Endothelial cell of umbilical vein (primary cell): ENCODE measurements around the gene VSIG4. TPM values are rescaled to one million over a fixed set of nuclear protein-coding genes. Genes with fewer than 3 reads are reported as not detected.

ENCODE experiments used
- BruUV-seq: library from RNA; stranded (reverse); fragments of 400-500 nt; replicated peaks from 2 replicates; lab custom pipeline; 2021; lab: Mats Ljungman, UMichigan
- CTCF ChIA-PET: fragments of 300-600, 350-600 bp; sonication (Branson Sonifier 250); formaldehyde crosslinking; loops from one replicate; lab custom pipeline; 2021; ENCODE audit warnings: antibody characterized with exemption, inconsistent platforms; lab: Charles Lee
- POLR2A ChIA-PET: fragments of 300-600, 350-600 bp; sonication (Branson Sonifier 250); formaldehyde crosslinking; loops from one replicate; lab custom pipeline; 2021; ENCODE audit warnings: antibody characterized with exemption, inconsistent platforms; lab: Charles Lee
- DNase-seq: peaks from one replicate; pipeline ENCODE4 v3.0.0-alpha.2; 2011; ENCODE audit warnings: low read depth, low spot score
- FAIRE-seq: peaks from 2 replicates; lab custom pipeline; 2011; peaks lifted over from hg19 to GRCh38; lab: Jason Lieb, UNC
- H2AFZ ChIP-seq: 2 replicates; pipeline ENCODE4 v1.6.0; 2012; ENCODE audit warnings: low read depth, low read length, control low read depth, inconsistent platforms
- H3K27ac ChIP-seq: 2 replicates; pipeline ENCODE4 v1.5.1; 2011; ENCODE audit warnings: low read depth, mild to moderate bottlenecking, control low read depth, low read length, moderate library complexity; ENCODE audit not compliant: insufficient read depth
- H3K27me3 ChIP-seq, 2 experiments: 2 replicates each; pipeline versions ENCODE4 v1.6.0 to v1.6.1; 2011; ENCODE audit warnings: low read length in 2 of 2, mixed read lengths in 1 of 2; ENCODE audit not compliant: control insufficient read depth in 2 of 2, insufficient read depth in 2 of 2
- H3K36me3 ChIP-seq, 2 experiments: 2 replicates in 1 of 2; 3 replicates in 1 of 2; pipeline ENCODE4 v1.5.1; 2011; ENCODE audit warnings: low read length in 2 of 2, mild to moderate bottlenecking in 1 of 2, moderate library complexity in 1 of 2; ENCODE audit not compliant: control insufficient read depth in 2 of 2, insufficient read depth in 2 of 2; ENCODE audit errors: extremely low read depth in 1 of 2
- H3K4me1 ChIP-seq: 3 replicates; pipeline ENCODE4 v1.5.1; 2011; ENCODE audit warnings: mild to moderate bottlenecking, low read length; ENCODE audit not compliant: control insufficient read depth, insufficient read depth; ENCODE audit errors: extremely low read depth
- H3K4me2 ChIP-seq: 2 replicates; pipeline ENCODE4 v1.6.1; 2011; ENCODE audit warnings: low read length, control low read depth, mixed read lengths; ENCODE audit not compliant: insufficient read depth
- H3K4me3 ChIP-seq, 3 experiments: fragments of 200-600 bp in 1 of 3; sonication (generic), shearing (Covaris generic) in 1 of 3; replicated peaks in 1 of 3; 2 replicates each; pipeline ENCODE4 v1.5.1; 2011 to 2016; ENCODE audit warnings: control low read depth in 3 of 3, low read length in 3 of 3, mild to moderate bottlenecking in 2 of 3, inconsistent platforms in 1 of 3, low read depth in 1 of 3, moderate library complexity in 1 of 3; ENCODE audit not compliant: insufficient read depth in 1 of 3
- H3K79me2 ChIP-seq: 2 replicates; pipeline ENCODE4 v1.6.0; 2012; ENCODE audit warnings: low read length, inconsistent platforms; ENCODE audit not compliant: control insufficient read depth, insufficient read depth
- H3K9ac ChIP-seq: replicated peaks from 2 replicates; pipeline ENCODE3; 2011; ENCODE audit warnings: low read length, control low read depth; ENCODE audit not compliant: insufficient read depth; ENCODE audit errors: extremely low read depth
- H3K9me1 ChIP-seq: replicated peaks from 3 replicates; pipeline ENCODE4 v1.6.0; 2011; ENCODE audit warnings: mild to moderate bottlenecking, low read length; ENCODE audit not compliant: control insufficient read depth, insufficient read depth; ENCODE audit errors: extremely low read depth
- H3K9me3 ChIP-seq: replicated peaks from 2 replicates; pipeline ENCODE4 v1.5.1; 2012; ENCODE audit warnings: low read length, inconsistent platforms; ENCODE audit not compliant: control insufficient read depth, insufficient read depth
- H4K20me1 ChIP-seq: replicated peaks from 2 replicates; pipeline ENCODE3; 2011; ENCODE audit warnings: mild to moderate bottlenecking, low read length; ENCODE audit not compliant: control insufficient read depth, insufficient read depth; ENCODE audit errors: extremely low read depth
- EZH2 ChIP-seq: IDR thresholded peaks from 2 replicates; pipeline ENCODE4 v1.6.1; 2012; ENCODE audit warnings: borderline replicate concordance, low read depth, mild to moderate bottlenecking, moderate library complexity, low read length, inconsistent platforms; ENCODE audit not compliant: severe bottlenecking
- FOS ChIP-seq: IDR thresholded peaks from 2 replicates; pipeline ENCODE4 v1.6.1; 2011; ENCODE audit warnings: mild to moderate bottlenecking, low read length, moderate library complexity, borderline replicate concordance; ENCODE audit not compliant: insufficient read depth
- GATA2 ChIP-seq: IDR thresholded peaks from 2 replicates; pipeline ENCODE4 v1.7.0; 2011; ENCODE audit warnings: low read depth, mild to moderate bottlenecking, moderate library complexity, mixed read lengths, low read length; ENCODE audit not compliant: insufficient read length, insufficient read depth
- JUN ChIP-seq: IDR thresholded peaks from 2 replicates; pipeline ENCODE4 v1.6.1; 2011; ENCODE audit warnings: borderline replicate concordance, low read depth; ENCODE audit not compliant: insufficient read length, insufficient read depth
- MYC ChIP-seq: IDR thresholded peaks from one replicate; pipeline ENCODE4 v1.6.1; 2011; ENCODE audit warnings: mild to moderate bottlenecking, low read depth, low read length
- POLR2A ChIP-seq: IDR thresholded peaks from 2 replicates; pipeline ENCODE4 v1.6.1; 2012; ENCODE audit warnings: low read depth, mild to moderate bottlenecking, control low read depth, low read length
- POLR2AphosphoS5 ChIP-seq: IDR thresholded peaks from 2 replicates; pipeline ENCODE4 v1.6.1; 2012; ENCODE audit warnings: low read depth, mild to moderate bottlenecking, control low read depth, low read length, moderate library complexity; ENCODE audit not compliant: insufficient read depth
- dilution Hi-C: fragments of 300-500 bp; cut with MboI; formaldehyde crosslinking; loops from one replicate; pipeline ENCODE4 v1.15.0; 2019; ENCODE audit warnings: low sequenced_read_pairs; ENCODE audit not compliant: extremely low pct_ligation_motif_present
- intact Hi-C: fragments of 100-400 bp; cut with micrococcal nuclease; formaldehyde crosslinking; loops from one replicate; pipeline ENCODE4 v1.10.0; 2022
- polyA plus RNA-seq, 4 experiments: library from polyadenylated mRNA; depleted of rRNA in 3 of 4; stranded (reverse) in 3 of 4; unstranded in 1 of 4; fragments of >200 nt; gene quantifications; 2 replicates each; pipeline versions ENCODE4 v1.2.1 to v1.2.3, GENCODE V29; 2011 to 2012; ENCODE audit warnings: missing spikeins in 1 of 4
- total RNA-seq: library from RNA; stranded (reverse); gene quantifications from 2 replicates; pipeline ENCODE4 v1.2.3, GENCODE V29; 2021
- TF ChIP-seq, protein P1 (sequence below): IDR thresholded peaks from 2 replicates; pipeline ENCODE4 v1.6.1; 2011; ENCODE audit not compliant: insufficient read depth, insufficient read length
- TF ChIP-seq, protein P2 (sequence below), 2 donors: IDR thresholded peaks; 1 replicate in 1 of 2; 2 replicates in 1 of 2; pipeline ENCODE4 v1.5.1; 2011; ENCODE audit warnings: low read length in 2 of 2, mild to moderate bottlenecking in 2 of 2, moderate library complexity in 2 of 2, control low read depth in 1 of 2, inconsistent platforms in 1 of 2, low read depth in 1 of 2; ENCODE audit not compliant: insufficient read depth in 1 of 2; ENCODE audit errors: extremely low read depth in 1 of 2

VSIG4 gene
- total and polyA plus RNA-seq, 2 donors (not counting 3 experiments of a cell fraction or from before 2014, with no cell fraction given) = not detected

DNA sequence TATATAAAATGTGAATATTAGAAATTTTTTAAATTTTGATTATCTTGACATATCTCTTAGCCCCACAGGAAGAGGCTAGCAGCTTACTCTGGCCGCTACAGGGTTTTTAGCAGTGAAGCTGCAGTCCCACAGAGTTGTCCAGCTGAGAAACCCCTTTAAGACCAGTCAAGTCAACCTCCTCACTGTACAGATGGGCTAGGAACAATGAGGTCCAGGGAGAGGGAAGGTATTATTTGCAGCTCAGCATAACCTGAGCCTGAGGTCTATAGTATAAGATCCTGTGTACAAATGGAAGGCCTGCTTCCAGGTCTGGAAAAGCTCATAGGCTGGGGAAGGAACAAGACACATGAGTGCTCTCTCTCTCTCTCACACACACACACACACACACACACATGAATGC lies 1.8 kb downstream of the VSIG4 start:
- BruUV-seq = no TSS peak
- Histone ChIP-seq H3K36me3 (no peaks in the 10 kb centered on the region), H3K4me2 (no peak overlapping the region), H3K4me1 (no peaks in the 10 kb centered on the region), H4K20me1 (no peaks in the 10 kb centered on the region), H2AFZ (no peak overlapping the region), H3K9me3 (no peaks in the 10 kb centered on the region), H3K4me3 (no peak overlapping the region), H3K9ac (no peak overlapping the region), H3K79me2 (no peaks in the 10 kb centered on the region), H3K9me1 (no peaks in the 10 kb centered on the region), H3K27me3 (no peaks in the 10 kb centered on the region), H3K27ac (no peak overlapping the region)
- intact Hi-C loops (no loop called here), dilution Hi-C loops (no loop called here)
- ChIA-PET POLR2A (no interaction called here), CTCF (no interaction called here)
- no peak for DNase-seq
- no peak for FAIRE-seq
- no peak for TF ChIP-seq POLR2A
- TF ChIP-seq MYC = no peak
- no peak for TF ChIP-seq FOS

DNA sequence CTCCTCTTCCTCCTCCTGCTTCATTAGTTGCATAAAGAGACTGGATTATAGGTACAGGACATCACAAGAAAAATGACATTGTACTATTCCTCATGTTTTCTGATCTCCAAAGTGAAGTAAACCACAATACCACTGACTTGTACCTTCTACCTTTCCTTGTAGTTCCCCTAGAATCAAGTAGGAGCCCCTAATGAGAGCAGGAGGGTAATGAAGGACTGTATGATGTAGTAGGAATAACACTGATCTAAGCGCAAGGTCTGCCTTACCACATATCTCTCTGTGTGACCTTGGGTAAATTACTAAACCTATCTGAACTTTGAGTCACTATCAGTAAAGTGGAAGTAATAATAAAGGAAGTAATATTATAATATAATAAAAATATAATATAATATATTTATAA lies 3.6 kb downstream of the VSIG4 start:
- CTCF ChIA-PET = no interaction called here
- no peaks in the 10 kb centered on the region for H4K20me1 ChIP-seq
- intact Hi-C loops = no loop called here
- H3K4me2 ChIP-seq = no peak overlapping the region
- no peak overlapping the region for H3K27ac ChIP-seq
- H3K9me3 ChIP-seq = no peaks in the 10 kb centered on the region
- DNase-seq (no peak), FAIRE-seq (no peak)
- no TSS peak for BruUV-seq
- no peaks in the 10 kb centered on the region for H3K36me3 ChIP-seq
- dilution Hi-C loops = no loop called here
- no peaks in the 10 kb centered on the region for H3K27me3 ChIP-seq
- H3K9ac ChIP-seq = no peak overlapping the region
- no peaks in the 10 kb centered on the region for H3K4me1 ChIP-seq
- no peak for TF ChIP-seq POLR2A
- TF ChIP-seq FOS = no peak
- TF ChIP-seq GATA2 = no peak
- no peak for TF ChIP-seq JUN
- no peak for TF ChIP-seq EZH2
- TF ChIP-seq, protein P1, sequence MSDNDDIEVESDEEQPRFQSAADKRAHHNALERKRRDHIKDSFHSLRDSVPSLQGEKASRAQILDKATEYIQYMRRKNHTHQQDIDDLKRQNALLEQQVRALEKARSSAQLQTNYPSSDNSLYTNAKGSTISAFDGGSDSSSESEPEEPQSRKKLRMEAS = no peak
- TF ChIP-seq POLR2AphosphoS5 = no peak
- TF ChIP-seq, protein P2, sequence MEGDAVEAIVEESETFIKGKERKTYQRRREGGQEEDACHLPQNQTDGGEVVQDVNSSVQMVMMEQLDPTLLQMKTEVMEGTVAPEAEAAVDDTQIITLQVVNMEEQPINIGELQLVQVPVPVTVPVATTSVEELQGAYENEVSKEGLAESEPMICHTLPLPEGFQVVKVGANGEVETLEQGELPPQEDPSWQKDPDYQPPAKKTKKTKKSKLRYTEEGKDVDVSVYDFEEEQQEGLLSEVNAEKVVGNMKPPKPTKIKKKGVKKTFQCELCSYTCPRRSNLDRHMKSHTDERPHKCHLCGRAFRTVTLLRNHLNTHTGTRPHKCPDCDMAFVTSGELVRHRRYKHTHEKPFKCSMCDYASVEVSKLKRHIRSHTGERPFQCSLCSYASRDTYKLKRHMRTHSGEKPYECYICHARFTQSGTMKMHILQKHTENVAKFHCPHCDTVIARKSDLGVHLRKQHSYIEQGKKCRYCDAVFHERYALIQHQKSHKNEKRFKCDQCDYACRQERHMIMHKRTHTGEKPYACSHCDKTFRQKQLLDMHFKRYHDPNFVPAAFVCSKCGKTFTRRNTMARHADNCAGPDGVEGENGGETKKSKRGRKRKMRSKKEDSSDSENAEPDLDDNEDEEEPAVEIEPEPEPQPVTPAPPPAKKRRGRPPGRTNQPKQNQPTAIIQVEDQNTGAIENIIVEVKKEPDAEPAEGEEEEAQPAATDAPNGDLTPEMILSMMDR (IDR thresholded peaks at IDR 0.05; ENCODE audit: extremely low read depth in 1 of 2, insufficient read depth in 1 of 2, low read depth in 1 of 2, low read length in 2 of 2) = no peak
- no peak for TF ChIP-seq MYC
- H3K4me3 ChIP-seq = no peak overlapping the region
- no peaks in the 10 kb centered on the region for H3K79me2 ChIP-seq
- POLR2A ChIA-PET = no interaction called here
- H3K9me1 ChIP-seq = no peaks in the 10 kb centered on the region
- no peak overlapping the region for H2AFZ ChIP-seq
